NCI-H1436 treated with DMSO at 0.1 percent for 48 hours (cell line): ENCODE measurements around the gene PTPRK.
"Not testable (repeated sequence)": the region's sequence is repeated elsewhere in the genome, so short reads cannot be mapped to it uniquely, and the experiment has no call there.

Experiments
- DNase-seq: peaks from one replicate; lab custom pipeline; 2025; lab: John Stamatoyannopoulos, UW

PTPRK gene

DNA sequence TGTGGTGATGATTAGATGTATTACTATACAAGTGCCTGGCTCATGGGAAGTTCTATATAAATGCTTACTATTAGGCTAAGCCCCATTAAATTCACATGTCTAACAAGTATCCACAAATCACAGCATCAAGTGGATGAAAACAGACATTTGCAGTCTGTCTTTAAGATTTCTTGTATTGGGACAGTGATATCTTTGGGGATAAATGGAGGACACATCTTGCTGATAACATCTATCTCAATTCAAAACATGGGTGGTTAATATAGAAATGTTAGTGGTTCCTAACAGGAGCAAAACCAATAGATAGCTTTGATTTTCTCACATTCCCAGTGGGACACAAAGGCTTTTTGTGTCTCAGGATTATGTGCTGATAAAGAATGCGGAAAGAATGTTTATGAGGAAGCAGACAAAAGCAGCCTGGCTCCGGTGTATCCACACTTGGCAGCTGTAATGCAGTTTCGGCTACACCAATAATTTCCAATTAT is 29.3 kb downstream of the PTPRK start:
- DNase-seq = no peak

DNA sequence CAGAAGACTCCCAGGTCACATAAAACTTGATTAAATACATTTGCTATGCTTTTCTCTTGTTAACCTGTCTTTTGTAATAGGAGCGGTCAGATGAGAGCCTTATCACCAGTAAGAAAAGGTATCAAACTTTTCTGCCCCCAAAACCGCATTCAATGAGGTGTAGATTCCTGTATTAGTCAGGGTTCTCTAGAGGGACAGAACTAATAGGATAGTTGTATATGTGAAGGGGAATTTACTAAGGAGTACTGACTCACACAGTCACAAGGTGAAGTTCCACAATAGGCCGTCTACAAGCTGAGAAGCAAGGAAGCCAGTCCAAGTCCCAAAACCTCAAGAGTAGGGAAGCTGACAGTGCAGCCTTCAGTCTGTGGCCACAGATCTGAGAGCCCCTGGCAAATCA is 32.7 kb downstream of the PTPRK start:
- DNase-seq = no peak

DNA sequence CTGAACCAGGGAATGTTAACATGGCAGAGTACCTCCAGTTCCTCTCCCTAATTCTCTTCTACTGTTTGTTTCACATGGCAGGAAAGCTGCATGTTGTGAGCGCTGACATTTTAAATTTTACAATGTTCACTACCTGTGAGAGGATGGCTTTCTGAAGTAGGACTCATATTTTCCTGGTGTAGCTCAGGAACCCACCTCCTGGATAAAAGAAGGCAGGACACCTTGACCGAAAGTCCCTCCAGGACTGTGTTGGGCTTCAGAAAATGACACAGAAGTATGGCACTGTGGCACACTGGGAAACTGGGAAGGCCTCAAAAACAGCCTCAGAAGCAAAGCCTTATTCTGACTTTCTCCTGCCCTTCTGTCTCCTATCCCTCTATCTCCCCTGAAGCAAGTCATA is 33.3 kb downstream of the PTPRK start:
- DNase-seq = no peak

DNA sequence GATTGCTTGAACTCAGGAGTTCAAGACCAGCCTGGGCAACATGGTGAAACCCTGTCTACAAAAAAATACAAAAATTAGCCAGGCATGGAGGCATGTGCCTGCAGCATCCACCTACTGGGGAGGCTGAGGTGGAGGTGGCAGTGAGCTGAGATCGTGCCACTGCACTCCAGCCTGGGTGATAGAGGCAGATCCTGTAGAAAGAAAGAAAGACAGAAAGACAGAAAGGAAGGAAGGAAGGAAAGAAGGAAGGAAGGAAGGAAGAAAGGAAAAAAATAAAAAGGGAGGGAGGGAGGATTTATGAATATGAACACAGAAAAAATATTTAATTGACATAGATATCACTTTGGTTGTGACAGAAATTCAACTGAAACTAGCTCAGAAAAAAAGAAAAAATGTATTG is 33.8 kb downstream of the PTPRK start:
- not testable (repeated sequence) for DNase-seq

DNA sequence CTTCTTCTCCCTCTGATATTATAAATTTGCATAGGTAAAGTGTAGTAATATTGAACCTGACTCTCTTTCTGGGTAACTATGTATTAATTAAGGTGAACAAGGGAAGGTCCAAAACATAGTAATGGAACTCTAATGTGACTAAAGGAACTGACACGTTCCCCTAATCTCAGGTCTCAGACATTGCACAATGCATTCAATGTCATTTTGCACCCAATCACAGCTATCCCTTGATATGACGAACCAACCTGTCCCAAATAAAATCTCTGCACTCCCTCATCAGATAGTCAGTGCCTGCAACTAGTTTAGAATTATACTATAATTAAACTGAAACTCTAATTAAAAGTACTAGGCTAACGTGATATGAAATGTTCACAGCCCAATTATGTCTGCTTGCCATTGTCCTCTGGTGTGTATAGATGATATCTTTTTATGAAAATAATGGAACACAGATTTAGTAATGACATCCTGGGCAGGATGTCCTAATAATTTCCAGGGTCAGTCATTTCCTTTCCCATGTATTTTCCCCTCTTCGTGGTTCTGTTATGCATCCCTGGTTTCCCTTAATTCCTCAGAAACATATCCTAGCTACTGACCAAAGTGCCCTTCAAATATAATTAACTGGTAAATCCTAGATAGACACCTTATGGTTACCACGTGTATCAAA is 36.8 kb downstream of the PTPRK start:
- no peak for DNase-seq

DNA sequence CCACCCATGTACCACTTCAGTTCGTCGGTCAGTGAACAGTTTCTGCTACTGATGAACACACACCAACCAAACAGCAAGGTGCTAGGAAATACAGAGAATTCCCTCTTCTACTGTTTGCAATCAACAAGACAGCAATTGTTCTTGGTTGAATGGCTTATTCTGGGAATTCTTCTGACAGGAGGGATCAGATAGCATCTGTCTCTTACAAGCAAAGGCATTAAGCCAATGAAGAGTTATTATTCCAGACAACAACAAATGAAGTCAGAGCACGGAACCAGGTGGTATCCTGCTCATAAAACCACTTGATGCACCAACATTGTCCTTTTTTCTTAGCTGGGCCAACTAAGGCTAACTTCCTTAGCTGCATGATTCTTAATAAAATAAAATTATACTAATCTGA is 37.8 kb downstream of the PTPRK start:
- DNase-seq = no peak

DNA sequence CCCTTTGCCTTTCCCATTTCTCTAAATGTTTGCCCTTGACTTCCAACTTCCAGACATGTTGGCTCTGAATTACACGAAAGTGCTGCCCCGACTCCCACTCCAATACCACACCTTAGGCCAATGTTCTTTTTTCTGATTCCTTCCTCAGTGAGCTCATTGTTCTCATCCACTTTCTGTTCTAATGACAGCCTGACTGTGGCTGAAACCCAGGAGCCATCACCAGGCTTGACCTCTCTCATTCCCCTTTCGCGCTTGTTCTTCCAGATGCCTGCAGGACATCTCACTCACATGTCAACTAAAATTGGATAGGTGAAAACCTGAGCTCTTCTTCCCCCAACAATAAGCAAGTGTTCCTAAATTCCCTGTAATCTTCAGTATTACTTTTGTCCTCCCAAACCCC is 40.4 kb downstream of the PTPRK start:
- no peak for DNase-seq

DNA sequence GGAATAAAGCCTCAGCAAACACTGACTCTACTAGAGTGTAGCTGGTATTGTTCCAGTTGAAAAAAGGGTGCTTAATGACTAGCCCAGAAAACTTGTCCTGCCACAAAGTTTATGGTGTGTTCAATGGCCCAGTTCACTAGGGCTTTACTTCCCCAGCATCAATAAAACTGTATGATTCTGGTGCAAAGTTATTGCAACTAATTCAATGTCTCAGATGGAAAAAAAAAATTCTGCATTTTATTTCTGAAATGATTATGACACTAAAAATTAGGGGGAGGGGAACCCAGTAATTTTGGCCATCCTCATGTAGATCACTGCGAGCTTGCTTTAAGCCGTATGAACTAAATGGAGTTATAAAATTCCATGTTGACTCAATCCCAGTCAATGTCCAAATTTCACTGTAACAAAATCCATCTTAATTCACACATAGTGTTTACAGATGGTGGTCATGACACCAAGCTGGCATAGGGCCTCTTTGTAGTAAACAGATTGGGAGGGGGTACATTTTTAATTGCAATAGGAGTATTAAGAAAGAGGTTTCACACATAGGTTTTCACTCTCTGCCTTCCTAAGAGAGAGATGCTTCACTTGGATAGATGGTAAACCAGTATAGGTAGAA is 41.2 kb downstream of the PTPRK start:
- no peak for DNase-seq

DNA sequence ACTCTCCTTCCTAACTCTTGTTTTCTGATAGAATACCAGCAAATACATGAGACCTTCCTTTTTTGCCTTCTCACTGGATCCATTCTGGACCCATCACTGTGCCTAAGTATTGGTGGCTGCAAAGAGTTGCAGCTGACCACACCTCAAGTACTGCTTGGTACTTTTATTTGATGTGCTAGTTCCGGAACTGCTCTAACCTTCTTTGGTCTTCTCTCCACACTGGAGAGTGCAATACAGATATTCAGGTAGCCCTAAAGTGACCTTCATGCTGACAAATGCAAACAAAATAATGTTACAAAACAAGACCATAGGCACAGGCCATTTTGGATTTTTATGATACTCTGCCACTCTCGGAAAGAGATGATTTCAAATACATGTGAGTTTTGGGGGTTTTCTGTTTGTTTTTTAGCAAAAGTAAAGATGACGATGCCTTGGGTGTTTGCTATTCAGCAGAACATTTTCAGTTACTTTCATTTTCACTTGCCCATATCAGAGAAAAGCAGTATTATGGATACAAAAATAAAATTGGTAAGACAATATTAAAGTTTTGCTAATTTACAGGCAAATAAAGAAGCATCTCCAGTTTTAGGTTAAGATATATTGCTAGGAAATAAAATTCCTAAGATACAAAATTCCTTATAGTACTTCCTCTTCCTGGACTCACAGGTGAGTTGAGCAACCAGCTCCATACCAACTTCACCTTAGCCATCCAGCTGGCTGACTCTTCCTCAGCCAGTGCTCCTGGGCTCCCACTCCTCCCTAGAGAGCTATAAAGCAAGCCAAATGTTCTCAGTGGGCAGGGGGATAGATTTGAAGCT is 42.0 kb downstream of the PTPRK start:
- DNase-seq = no peak

DNA sequence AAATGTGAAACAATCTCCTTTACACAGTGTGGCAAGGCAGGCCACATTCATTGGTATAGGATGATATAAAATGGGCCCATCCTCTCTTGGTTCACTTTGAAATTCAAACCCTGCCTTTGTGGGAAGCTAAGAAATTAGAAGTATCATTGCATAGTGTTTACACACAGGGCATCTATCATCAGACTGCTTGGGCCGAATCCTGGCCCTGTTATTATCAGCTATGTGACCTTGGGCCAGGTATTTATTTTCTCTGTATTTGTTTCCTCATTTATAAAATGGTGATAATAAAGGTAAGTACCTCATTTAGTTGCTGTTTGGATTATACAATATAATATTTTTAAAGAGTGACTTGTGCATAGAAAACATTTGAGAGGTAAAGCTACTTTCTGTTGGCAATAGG is 45.5 kb downstream of the PTPRK start:
- no peak for DNase-seq

DNA sequence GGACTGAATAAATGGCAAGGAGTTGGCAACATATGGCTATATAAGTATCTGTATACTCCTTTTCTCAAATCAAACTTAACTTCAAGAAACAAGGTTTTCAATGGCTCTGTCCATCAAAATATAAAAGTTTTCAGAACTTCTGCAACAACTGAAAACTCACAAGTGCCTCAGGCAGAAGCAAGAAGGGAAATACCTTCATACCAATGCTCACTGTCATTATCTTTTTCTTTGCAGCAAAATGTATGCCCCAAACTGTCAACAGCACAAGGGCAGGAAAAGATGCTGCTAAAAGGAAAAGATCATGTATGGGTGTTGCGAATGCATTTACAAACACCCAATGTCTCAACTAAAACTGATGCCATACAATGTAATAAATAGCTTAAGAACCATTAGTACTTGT is 45.9 kb downstream of the PTPRK start:
- DNase-seq = no peak

DNA sequence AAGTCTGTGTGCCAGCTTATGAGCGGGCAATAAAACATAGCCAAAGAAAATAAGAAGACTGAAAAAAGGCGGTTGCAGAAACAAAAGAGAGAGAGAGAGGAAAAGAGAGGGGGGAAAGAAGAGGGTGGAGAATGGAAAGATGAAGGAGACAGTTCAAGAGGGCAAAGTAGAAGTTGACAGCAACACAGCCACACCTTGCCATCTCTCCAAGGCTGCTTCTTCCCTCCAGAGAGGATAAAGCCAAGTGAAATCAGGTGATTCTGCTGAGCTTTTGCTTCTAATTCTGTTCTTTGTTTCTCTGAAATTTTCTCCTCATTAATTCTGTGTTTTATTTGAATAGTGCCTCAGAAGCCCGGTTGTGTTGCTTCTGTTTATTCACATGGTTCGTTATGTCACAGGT is 48.5 kb downstream of the PTPRK start:
- DNase-seq = no peak

DNA sequence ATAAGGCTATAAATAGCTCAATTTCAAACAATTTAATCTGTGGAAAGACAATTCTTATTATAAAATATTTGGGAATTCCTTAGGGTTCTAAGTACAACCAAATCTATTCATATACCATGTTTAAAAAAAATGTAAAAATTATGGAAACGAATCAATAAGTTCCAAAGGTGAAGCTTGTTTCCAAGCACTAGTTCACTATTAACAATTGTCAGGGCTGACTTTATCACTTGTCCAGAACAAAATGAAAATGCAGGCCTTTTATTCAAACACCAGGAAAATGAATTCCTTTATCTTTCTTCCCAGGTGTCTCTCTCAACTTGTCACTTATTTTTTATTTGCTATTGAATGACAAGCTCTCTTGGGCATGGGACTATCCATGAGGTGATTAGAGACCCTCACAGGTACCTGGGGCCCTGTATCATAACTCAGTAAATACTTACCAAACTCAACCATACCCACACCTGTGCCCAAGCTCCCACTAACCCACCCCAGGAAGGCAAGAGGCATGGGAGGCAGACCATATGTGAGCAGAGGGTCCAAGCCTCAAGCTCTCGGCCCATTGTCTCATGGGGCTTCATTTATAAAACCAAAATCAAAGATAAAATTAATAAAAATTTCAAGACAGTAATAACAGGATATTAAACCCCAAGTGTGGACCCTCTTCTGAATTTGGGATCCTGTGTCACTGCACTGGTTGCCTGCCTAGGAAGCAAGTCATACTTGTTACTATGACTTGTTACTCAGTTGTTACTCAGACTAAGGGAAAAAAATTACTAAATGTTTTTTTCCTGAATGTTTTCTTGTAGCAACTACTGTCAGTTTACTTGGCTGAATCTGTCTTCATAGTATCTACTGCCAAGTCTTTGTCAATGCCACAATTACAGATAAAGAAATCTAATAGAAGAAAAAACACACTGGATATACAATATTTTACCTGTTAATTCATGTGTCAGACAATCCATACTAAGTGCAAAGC is 54.7 kb downstream of the PTPRK start:
- DNase-seq = no peak

DNA sequence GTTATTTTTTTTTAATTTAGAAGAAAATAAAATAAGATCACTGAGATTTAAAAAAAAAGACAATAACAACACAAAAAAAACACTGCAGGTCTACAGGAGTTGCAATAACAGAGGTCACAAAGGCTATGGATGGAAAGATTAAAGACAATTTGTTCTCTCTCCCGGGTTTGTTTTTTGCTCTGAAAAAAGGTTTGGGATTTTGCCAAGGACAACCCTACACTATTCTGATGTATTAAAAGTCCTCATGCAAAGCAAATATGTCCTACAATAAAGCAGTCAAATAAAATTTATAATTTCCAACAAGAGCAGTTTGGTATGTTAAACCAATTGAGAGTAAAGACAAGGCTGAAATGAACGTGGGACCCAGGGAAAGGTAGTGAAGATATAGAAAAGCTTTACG is 55.6 kb downstream of the PTPRK start:
- DNase-seq = no peak

DNA sequence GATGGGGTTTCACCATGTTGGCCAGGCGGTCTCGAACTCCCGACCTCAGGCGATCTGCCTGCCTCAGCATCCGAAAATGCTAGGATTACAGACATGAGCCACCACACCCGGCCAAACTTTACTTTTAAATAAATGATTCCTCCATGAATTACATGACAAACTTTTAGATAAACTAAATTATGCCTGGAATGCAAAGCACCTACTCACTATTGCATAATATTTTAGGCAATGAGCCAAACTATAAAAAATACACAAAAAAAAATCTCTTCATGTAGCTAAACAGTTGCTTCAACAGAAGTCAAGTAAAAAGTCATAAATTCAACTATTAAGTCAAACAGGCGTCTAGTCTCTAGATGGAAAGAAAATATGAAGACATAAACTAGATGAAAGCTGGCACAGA is 56.5 kb downstream of the PTPRK start:
- no peak for DNase-seq

DNA sequence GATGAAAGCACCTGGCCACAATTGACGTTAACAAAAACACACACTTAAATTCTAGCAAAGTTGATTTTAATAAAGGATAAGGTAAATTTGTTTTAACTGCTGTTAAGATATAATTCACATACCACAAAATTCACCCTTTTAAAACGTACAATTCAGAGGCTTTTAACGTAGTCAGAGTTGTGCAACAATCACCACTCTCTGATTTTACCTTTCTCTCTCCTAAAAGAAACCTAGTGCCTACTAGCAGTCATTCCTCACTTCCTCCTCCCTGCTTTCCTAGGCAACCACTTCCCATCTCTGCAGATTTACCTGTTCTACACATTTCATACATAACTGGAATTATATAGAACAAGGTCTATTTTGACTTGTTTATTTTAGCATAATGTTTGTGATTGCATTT is 58.9 kb downstream of the PTPRK start:
- DNase-seq = no peak

DNA sequence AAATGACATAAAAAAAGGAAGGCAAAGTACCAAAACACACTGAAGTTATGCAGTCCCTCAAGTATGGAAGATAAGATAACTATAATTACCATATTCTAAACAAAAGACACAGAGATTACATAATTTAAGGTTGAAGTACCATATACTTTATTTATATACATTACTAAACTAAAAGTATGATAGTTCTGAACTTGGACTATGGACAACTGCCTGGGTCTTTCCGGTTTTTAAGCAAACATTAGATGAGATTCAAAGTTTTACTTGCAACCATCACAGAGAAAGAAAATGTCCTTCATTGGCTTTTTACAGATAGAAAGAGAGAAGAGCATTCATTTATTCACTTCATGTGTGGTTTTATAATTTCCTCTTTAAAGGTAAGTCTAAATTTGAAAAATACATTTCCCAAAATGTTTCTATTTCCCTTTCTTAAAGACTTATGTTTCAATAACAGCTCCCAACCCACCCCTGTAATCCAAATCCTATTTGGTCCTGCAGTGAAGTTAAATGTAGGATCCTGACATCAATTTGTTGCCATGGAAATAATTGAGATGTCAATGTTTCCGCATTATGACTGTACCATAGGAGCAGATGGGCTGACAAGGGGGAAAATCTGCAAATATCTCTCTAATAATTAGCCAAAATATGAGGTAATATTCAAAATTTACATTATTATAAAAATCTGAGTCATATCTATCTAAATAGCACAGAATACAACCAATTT is 63.7 kb downstream of the PTPRK start:
- DNase-seq = no peak

DNA sequence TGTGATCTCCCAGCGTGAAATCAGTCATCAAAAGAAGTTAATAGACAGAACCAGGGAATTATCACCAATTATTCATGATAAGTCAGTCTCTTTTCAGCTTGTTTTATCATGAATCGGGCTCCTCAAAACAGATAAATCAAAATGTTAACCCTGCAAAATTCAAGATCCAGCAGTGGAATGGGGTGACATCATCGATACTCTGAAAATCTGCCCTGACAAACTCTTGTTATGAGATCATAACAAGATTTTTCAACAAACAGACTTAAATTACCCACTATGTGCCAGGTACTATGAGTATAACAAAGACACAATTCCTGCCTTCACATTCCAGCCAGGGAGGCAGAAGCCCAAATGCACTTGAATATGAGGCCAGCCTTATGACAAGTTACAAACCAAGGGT is 64.4 kb downstream of the PTPRK start:
- DNase-seq = no peak

DNA sequence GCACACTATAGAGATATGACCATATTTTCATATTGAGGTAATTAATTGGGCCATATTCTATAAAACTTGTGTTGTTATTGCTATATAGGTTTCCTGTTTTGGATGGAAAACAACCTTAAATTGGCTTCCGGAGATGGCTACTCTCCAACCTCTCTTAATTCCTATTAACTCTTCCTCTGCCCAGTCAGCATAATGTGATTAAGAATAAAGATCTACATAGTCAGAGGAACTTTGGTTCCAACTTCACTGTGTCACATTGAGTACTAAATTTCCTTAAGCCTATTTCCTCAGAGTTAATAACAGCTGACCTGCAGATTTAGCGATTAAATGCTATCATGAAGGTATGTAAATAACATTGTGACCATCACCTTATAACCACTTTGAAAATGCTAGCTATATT is 67.7 kb downstream of the PTPRK start:
- DNase-seq = no peak

DNA sequence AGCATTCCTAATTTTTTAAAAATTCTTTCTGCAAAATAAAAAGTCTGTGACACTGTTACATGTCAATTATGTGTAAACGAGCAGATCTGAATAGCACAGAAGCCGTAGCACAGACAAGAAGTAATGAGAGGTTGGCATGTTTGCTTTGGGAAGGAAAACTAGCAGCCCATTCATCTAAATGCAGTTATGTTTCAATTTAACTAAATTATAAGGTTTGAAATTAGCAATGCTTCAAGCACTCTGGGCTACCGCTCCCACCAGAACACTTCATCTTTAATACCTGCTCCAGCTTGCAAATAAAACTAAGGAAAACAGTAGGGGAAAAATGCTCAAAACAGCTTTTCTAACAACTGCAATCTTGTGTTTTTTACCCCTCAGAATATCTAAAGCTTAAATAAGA is 73.9 kb downstream of the PTPRK start:
- DNase-seq = peak; percentile 47

DNA sequence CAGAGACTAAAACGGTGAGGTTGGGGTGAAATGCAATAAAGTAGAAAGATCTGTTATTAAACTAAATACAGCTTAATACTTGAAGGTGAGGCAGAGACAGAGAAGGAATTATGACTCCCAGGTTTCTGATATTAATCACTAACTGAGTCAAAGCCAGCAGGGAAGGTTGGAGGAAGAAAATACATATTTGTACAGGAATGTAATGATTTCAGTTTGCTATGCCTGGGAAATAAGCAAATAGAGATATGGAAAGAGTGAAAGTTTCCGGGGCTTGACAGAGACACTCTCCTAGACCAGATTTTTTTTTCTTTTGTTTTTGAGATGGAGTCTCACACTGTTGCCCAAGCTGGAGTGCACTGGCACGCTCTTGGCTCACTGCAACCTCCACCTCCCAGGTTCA is 76.8 kb downstream of the PTPRK start:
- DNase-seq = no peak
